ENCODE data around the gene ESRRG. TPM values are rescaled to one million over a fixed set of nuclear protein-coding genes. Genes with fewer than 3 reads are reported as not detected.

ESRRG gene
- total RNA-seq (2021; fragmentation: NEBNext Ultra II Directional; extraction: Animal tissue kit (Norgen Biotek cat#: 25700)) (1.4 and 1.7 TPM in 2 replicates), polyA plus RNA-seq (2011; rRNA removed) (0.59 and 0.69 TPM in 2 replicates), polyA minus RNA-seq (2011; rRNA and poly(A)+ RNA removed) (8.7 and 9.2 TPM in 2 replicates)
- 0.62 TPM for polyA plus RNA-seq (2011; cell fraction: cytosol; rRNA removed)
- polyA plus RNA-seq (2011; cell fraction: nucleus; rRNA removed), result 1.3 TPM
- polyA plus RNA-seq (2012, experiment 1 of 2), result 0.96 to 1.3 TPM (median 1.1 TPM) in 4 replicates
- polyA plus RNA-seq (2012, experiment 2 of 2), result 0.04 TPM
- polyA plus RNA-seq (2013, experiment 1 of 2), result 1.1 TPM
- 0.96 TPM for polyA plus RNA-seq (2013, experiment 2 of 2)
- polyA minus RNA-seq (2011; cell fraction: cytosol; rRNA and poly(A)+ RNA removed), result 0.95 TPM
- 22.3 TPM for polyA minus RNA-seq (2011; cell fraction: nucleus; rRNA and poly(A)+ RNA removed)
- long read RNA-seq, experiment 1, partial matches to known transcripts, result 0 of 1 reads
- long read RNA-seq, experiment 1, other reads (novel, unspliced or antisense), result 1 of 1 reads
- long read RNA-seq, experiment 2, result 0 reads

GRCh38 chr1:216723274-216723780 is at the start of gene ESRRG:
Gene ESRRG (minus strand): TSS chr1:216723429. CDS start chr1:216723299, 130 bp downstream.
- no peaks in the 10 kb centered on the region for H4K20me1 ChIP-seq (replicated peaks in 1 of 2; ENCODE audit: control insufficient read depth in 1 of 2, insufficient read depth in 2 of 2, low read length in 2 of 2)
- no peak within 1 kb of the TSS for H3K14ac ChIP-seq (ENCODE audit: insufficient read length)
- ChIA-PET CTCF (ENCODE audit: partially characterized antibody) (interaction anchor here (0.8 to 2.5 kb wide), 4 partner anchors 19 to 326 kb away, joined by 3 to 6 read pairs (median 4); no protein-coding TSS in a partner anchor), POLR2A (ENCODE audit: partially characterized antibody) (interaction anchor here (1.0 to 2.0 kb wide), 2 partner anchors 10 to 17 kb away, joined by 5 to 8 read pairs; no protein-coding TSS in a partner anchor)
- no peaks in the 10 kb centered on the region for H3K36me3 ChIP-seq (ENCODE audit: control insufficient read depth in 2 of 4, insufficient read depth in 4 of 4, low read length in 3 of 4)
- H3K27ac ChIP-seq (ENCODE audit: low read depth, low read length), result no peak within 1 kb of the TSS
- H3K4ac ChIP-seq (replicated peaks; ENCODE audit: insufficient read length, low read depth, low read length), result no peak within 1 kb of the TSS
- H3K4me1 ChIP-seq (replicated peaks in 1 of 4; ENCODE audit: control insufficient read depth in 3 of 4, insufficient read depth in 4 of 4, low read length in 3 of 4), result no peaks in the 10 kb centered on the region
- H3K9ac ChIP-seq (replicated peaks in 1 of 4; ENCODE audit: extremely low read depth in 1 of 4, low read depth in 3 of 4, low read length in 3 of 4), result peak within 1 kb of the TSS in 3 of 4 experiments; percentile 33 to 77 (median 39); a peak in 5 of 7 replicates
- H3K23me2 ChIP-seq (ENCODE audit: low read depth, low read length), result peaks cover 3% of the 10 kb centered on the region; the same call in 1 of the 2 replicates
- peak; percentile 19 for FAIRE-seq
- H3K27me3 ChIP-seq (replicated peaks in 1 of 4; ENCODE audit: control insufficient read depth in 3 of 4, extremely low read depth in 1 of 4, insufficient read depth in 3 of 4, low read length in 3 of 4), result no peaks in the 10 kb centered on the region
- no peaks in the 10 kb centered on the region for H3K79me1 ChIP-seq (ENCODE audit: low read depth, low read length)
- no peak within 1 kb of the TSS for H3K23ac ChIP-seq (ENCODE audit: insufficient read length)
- peak within 1 kb of the TSS; percentile 75 to 83 (median 80) for H3K4me3 ChIP-seq (ENCODE audit: extremely low read depth in 1 of 4, insufficient read depth in 2 of 4, low read depth in 3 of 4, low read length in 4 of 4)
- H2BK5ac ChIP-seq (ENCODE audit: low read depth, low read length), result no peak within 1 kb of the TSS
- H4K8ac ChIP-seq (ENCODE audit: extremely low read depth, insufficient read depth, low read length), result no peak within 1 kb of the TSS
- H2AFZ ChIP-seq (ENCODE audit: low read length), result peak within 1 kb of the TSS; percentile 94
- no peak within 1 kb of the TSS for H2BK120ac ChIP-seq (replicated peaks; ENCODE audit: low read depth, low read length)
- peak within 1 kb of the TSS; percentile 41; the same call in 1 of the 2 replicates for H2BK12ac ChIP-seq (ENCODE audit: low read depth, low read length)
- peak; percentile 58 to 80 for DNase-seq (ENCODE audit: low read depth in 1 of 2, low spot score in 2 of 2)
- H4K91ac ChIP-seq (replicated peaks; ENCODE audit: insufficient read length, low read length), result no peak within 1 kb of the TSS
- H3K79me2 ChIP-seq (ENCODE audit: control insufficient read depth in 1 of 2, insufficient read depth in 2 of 2, low read length in 2 of 2), result no peaks in the 10 kb centered on the region
- peak within 1 kb of the TSS; percentile 76 to 81 for H3K4me2 ChIP-seq (ENCODE audit: insufficient read depth in 1 of 2, low read depth in 2 of 2, low read length in 2 of 2)
- H2BK20ac ChIP-seq (ENCODE audit: low read length), result no peak within 1 kb of the TSS
- WGBS, 2 experiments (ENCODE audit: extremely low coverage in 1 of 2, insufficient coverage in 1 of 2, insufficient read length in 1 of 2, insufficient replicate concordance in 2 of 2, low coverage in 1 of 2, low lambda C conversion rate in 2 of 2, missing lambda C conversion rate in 1 of 2), result 1% methylated on average over 17 of the region's 17 CpGs; no CpG with 5 or more reads in 1 of the 2 experiments
- H2BK15ac ChIP-seq (ENCODE audit: low read length), result no peak within 1 kb of the TSS
- H3K9me3 ChIP-seq (ENCODE audit: insufficient read depth in 2 of 2, low read depth in 1 of 2, low read length in 1 of 2), result no peaks in the 10 kb centered on the region
- no peak within 1 kb of the TSS for H4K5ac ChIP-seq (ENCODE audit: insufficient read length, low read depth, low read length)
- H3K56ac ChIP-seq (replicated peaks; ENCODE audit: insufficient read length, low read depth, low read length), result no peak within 1 kb of the TSS
- H3K18ac ChIP-seq (ENCODE audit: extremely low read depth, low read length), result peak within 1 kb of the TSS; percentile 35; the same call in 1 of the 2 replicates
- H2AK5ac ChIP-seq (ENCODE audit: low read depth, low read length), result no peak within 1 kb of the TSS
- no peak; a peak in 1 of 4 replicates for TF ChIP-seq RAD21 (IDR thresholded peaks at IDR 0.05 in 1 of 2, conservative IDR thresholded peaks at IDR 0.05 in 1 of 2; ENCODE audit: low read depth in 2 of 2, low read length in 2 of 2)
- peak; percentile 17; the same call in 1 of the 2 replicates for TF ChIP-seq E2F6 (IDR thresholded peaks at IDR 0.05)
- no peak for TF ChIP-seq CTBP2 (IDR thresholded peaks at IDR 0.05; ENCODE audit: borderline replicate concordance, insufficient read depth, insufficient read length, low read length)
- TF ChIP-seq TEAD4 (IDR thresholded peaks at IDR 0.05; ENCODE audit: low read depth, low read length), result no peak
- TF ChIP-seq TBP (IDR thresholded peaks at IDR 0.05; ENCODE audit: low read depth, low read length), result peak; percentile 42
- TF ChIP-seq CREB1 (IDR thresholded peaks at IDR 0.05), result 0 out of 2 replicates have a peak, but pooled peaks have one; percentile 45
- no peak for TF ChIP-seq POU5F1 (IDR thresholded peaks at IDR 0.05; ENCODE audit: low read depth, low read length)
- TF ChIP-seq ASH2L (IDR thresholded peaks at IDR 0.05; ENCODE audit: low read length), result peak; percentile 38
- TF ChIP-seq KDM4A (IDR thresholded peaks at IDR 0.05; ENCODE audit: low read depth, low read length, severe bottlenecking), result peak; percentile 59
- TF ChIP-seq KDM5A (IDR thresholded peaks at IDR 0.05; ENCODE audit: low read length), result 0 out of 2 replicates have a peak, but pooled peaks have one; percentile 20

Measured in H1 (cell line).